SK-N-SH (cell line): ENCODE measurements around the gene CACNA2D3. TPM values are rescaled to one million over a fixed set of nuclear protein-coding genes. Genes with fewer than 3 reads are reported as not detected.

Experiments used
- CTCF ChIA-PET: fragments of 300-600, 350-600 bp; formaldehyde crosslinking; extraction: SDS; loops from one replicate; lab custom pipeline; 2021; lab: Yijun Ruan, JAX
- POLR2A ChIA-PET: fragments of 350-600 bp; sonication (Branson Sonifier 250); formaldehyde crosslinking; extraction: SDS; loops from one replicate; lab custom pipeline; 2020; ENCODE audit warnings: antibody characterized with exemption, inconsistent platforms; lab: Yijun Ruan, JAX
- DNase-seq: peaks from one replicate; pipeline ENCODE4 v3.0.0; 2012
- H2AFZ ChIP-seq: fragments of 200-600 bp; sonication (generic); 2 replicates; pipeline ENCODE4 v1.8.1; 2016; ENCODE audit warnings: antibody characterized with exemption, mild to moderate bottlenecking, low read depth
- H3F3A ChIP-seq: fragments of 200-600 bp; sonication (generic); replicated peaks from 2 replicates; pipeline ENCODE3; 2016; ENCODE audit warnings: antibody characterized with exemption, mild to moderate bottlenecking; ENCODE audit not compliant: insufficient read depth
- H3K27ac ChIP-seq, 2 experiments: fragments of 200-500 bp in 1 of 2; fragments of 200-600 bp in 1 of 2; sonication (Bioruptor generic) in 1 of 2; sonication (generic), shearing (Covaris generic) in 1 of 2; 2 replicates each; pipeline versions ENCODE4 v1.5.1 to v1.6.1; 2014 to 2016; ENCODE audit warnings: low read depth in 2 of 2, inconsistent platforms in 1 of 2, low read length in 1 of 2, mild to moderate bottlenecking in 1 of 2, mixed read lengths in 1 of 2
- H3K27me3 ChIP-seq: fragments of 200-600 bp; sonication (generic), shearing (Covaris generic); 2 replicates; pipeline ENCODE4 v1.6.1; 2016; ENCODE audit warnings: mixed run types; ENCODE audit not compliant: insufficient read depth
- H3K36me3 ChIP-seq, 2 experiments: fragments of 200-500 bp in 1 of 2; fragments of 200-600 bp in 1 of 2; sonication (Bioruptor generic) in 1 of 2; sonication (generic) in 1 of 2; replicated peaks in 1 of 2; 2 replicates each; pipeline versions ENCODE3 to v1.5.1; 2014 to 2016; ENCODE audit warnings: low read length in 1 of 2, mild to moderate bottlenecking in 1 of 2; ENCODE audit not compliant: insufficient read depth in 2 of 2, control insufficient read depth in 1 of 2
- H3K4me1 ChIP-seq, 2 experiments: fragments of 200-500 bp in 1 of 2; fragments of 200-600 bp in 1 of 2; sonication (Bioruptor generic) in 1 of 2; sonication (generic), shearing (Covaris generic) in 1 of 2; 2 replicates each; pipeline versions ENCODE4 v1.5.1 to v1.6.1; 2014 to 2016; ENCODE audit warnings: low read depth in 1 of 2, low read length in 1 of 2, mixed run types in 1 of 2; ENCODE audit not compliant: insufficient read depth in 2 of 2, control insufficient read depth in 1 of 2
- H3K4me2 ChIP-seq: fragments of 200-600 bp; sonication (generic), shearing (Covaris generic); 2 replicates; pipeline ENCODE4 v1.6.1; 2017; ENCODE audit warnings: mixed run types
- H3K4me3 ChIP-seq, 2 experiments: fragments of 200-500 bp in 1 of 2; fragments of 200-600 bp in 1 of 2; sonication (Bioruptor generic) in 1 of 2; sonication (generic), shearing (Covaris generic) in 1 of 2; 2 replicates each; pipeline versions ENCODE4 v1.5.1 to v1.8.1; 2014 to 2016; ENCODE audit warnings: low read depth in 2 of 2, inconsistent platforms in 1 of 2, low read length in 1 of 2, mild to moderate bottlenecking in 1 of 2, mixed read lengths in 1 of 2, moderate library complexity in 1 of 2
- H3K79me2 ChIP-seq: fragments of 200-600 bp; sonication (generic); 2 replicates; pipeline ENCODE4 v1.8.1; 2017; ENCODE audit warnings: mild to moderate bottlenecking; ENCODE audit not compliant: insufficient read depth
- H3K9ac ChIP-seq: fragments of 200-600 bp; sonication (generic); 2 replicates; pipeline ENCODE4 v1.6.1; 2017; ENCODE audit warnings: mixed run types
- H3K9me2 ChIP-seq: fragments of 200-600 bp; sonication (generic); 2 replicates; pipeline ENCODE4 v1.6.1; 2017; ENCODE audit warnings: mixed run types
- H3K9me3 ChIP-seq: fragments of 200-600 bp; sonication (generic); 2 replicates; pipeline ENCODE4 v1.6.1; 2017; ENCODE audit warnings: mixed run types, mild to moderate bottlenecking, moderate library complexity
- H4K20me1 ChIP-seq: fragments of 200-600 bp; sonication (generic); 2 replicates; pipeline ENCODE4 v1.6.1; 2017; ENCODE audit warnings: mild to moderate bottlenecking, mixed run types; ENCODE audit not compliant: insufficient read depth
- EP300 ChIP-seq, 2 experiments: IDR thresholded peaks; 2 replicates each; pipeline versions ENCODE4 v1.4.0 to v1.6.1; 2012; ENCODE audit warnings: borderline replicate concordance in 1 of 2, low read depth in 1 of 2, low read length in 1 of 2
- FOSL2 ChIP-seq: IDR thresholded peaks from 2 replicates; pipeline ENCODE4 v1.4.0; 2012; ENCODE audit warnings: low read depth, mild to moderate bottlenecking, moderate library complexity, borderline replicate concordance
- FOXJ3 ChIP-seq: sonication (generic); formaldehyde crosslinking; IDR thresholded peaks from 2 replicates; pipeline ENCODE4 v1.5.1; 2020; ENCODE audit warnings: mild to moderate bottlenecking, missing genetic modification reagents
- JUND ChIP-seq: IDR thresholded peaks from 2 replicates; pipeline ENCODE4 v1.4.0; 2012
- MEF2A ChIP-seq: IDR thresholded peaks from 2 replicates; pipeline ENCODE4 v1.4.0; 2012; ENCODE audit warnings: low read depth, borderline replicate concordance
- NFIC ChIP-seq: IDR thresholded peaks from 2 replicates; pipeline ENCODE4 v1.4.0; 2012; ENCODE audit warnings: borderline replicate concordance
- PBX3 ChIP-seq: IDR thresholded peaks from 2 replicates; pipeline ENCODE4; 2012
- RCOR1 ChIP-seq: fragments of 150-350 bp; IDR thresholded peaks from 2 replicates; pipeline ENCODE4 v1.6.1; 2017; ENCODE audit warnings: antibody characterized with exemption, low read length
- RXRA ChIP-seq: IDR thresholded peaks from 2 replicates; pipeline ENCODE4 v1.4.0; 2012; ENCODE audit warnings: low read depth, mild to moderate bottlenecking, borderline replicate concordance
- SIN3A ChIP-seq: IDR thresholded peaks from 2 replicates; pipeline ENCODE4 v1.6.1; 2012; ENCODE audit warnings: low read depth, mild to moderate bottlenecking, low read length, moderate library complexity, borderline replicate concordance
- TAF1 ChIP-seq: IDR thresholded peaks from 2 replicates; pipeline ENCODE4 v1.6.1; 2012; ENCODE audit warnings: low read depth, mild to moderate bottlenecking, low read length, moderate library complexity, borderline replicate concordance
- TCF12 ChIP-seq: IDR thresholded peaks from 2 replicates; pipeline ENCODE4 v1.4.0; 2012
- TEAD4 ChIP-seq: IDR thresholded peaks from 2 replicates; pipeline ENCODE4 v1.4.0; 2012; ENCODE audit warnings: mild to moderate bottlenecking, borderline replicate concordance; ENCODE audit not compliant: insufficient read depth
- USF1 ChIP-seq: IDR thresholded peaks from 2 replicates; pipeline ENCODE4 v1.4.0; 2012; ENCODE audit warnings: low read depth, borderline replicate concordance
- USF2 ChIP-seq: fragments of 150-350 bp; IDR thresholded peaks from 2 replicates; pipeline ENCODE4 v1.6.1; 2017; ENCODE audit warnings: antibody characterized with exemption, low read length, low read depth, borderline replicate concordance
- WGBS: methylation state at CpG from one replicate; pipeline ENCODE4 v1.1.6; 2017; ENCODE audit warnings: low lambda C conversion rate; 5-methylcytosine and 5-hydroxymethylcytosine counted together
- polyA plus RNA-seq, 3 experiments: library from polyadenylated mRNA; depleted of rRNA; stranded (reverse); fragments of >200 nt; gene quantifications; 2 replicates each; pipeline ENCODE4 v1.2.3, GENCODE V29; 2012

Gene CACNA2D3
- polyA plus RNA-seq, 1 of the 3 experiments (the other 2 are of a cell fraction): 0.15 TPM

- no peak overlapping the region for H3K9ac ChIP-seq
- H3K27me3 ChIP-seq: no peaks in the 10 kb centered on the region
- ChIA-PET POLR2A (no interaction called here), CTCF (no interaction called here)
- H4K20me1 ChIP-seq: no peaks in the 10 kb centered on the region
- TF ChIP-seq FOSL2: no peak
- H3K4me1 ChIP-seq: no peaks in the 10 kb centered on the region; a peak in 1 of 4 replicates
- H3K36me3 ChIP-seq: no peaks in the 10 kb centered on the region
- 40% methylated on average over 2 of the region's 2 CpGs for WGBS
- H3F3A ChIP-seq: no peaks in the 10 kb centered on the region
- H3K4me2 ChIP-seq: no peak overlapping the region
- DNase-seq: no peak
- H3K79me2 ChIP-seq: no peaks in the 10 kb centered on the region
- H3K4me3 ChIP-seq: no peak overlapping the region
- H3K9me2 ChIP-seq: no peaks in the 10 kb centered on the region
- no peaks in the 10 kb centered on the region for H3K9me3 ChIP-seq
- H2AFZ ChIP-seq: no peak overlapping the region
- no peak overlapping the region for H3K27ac ChIP-seq
Observed at GRCh38 chr3:54510506-54510905, 388.2 kb downstream of the CACNA2D3 start.

GRCh38 chr3:54511766-54512365, 389.5 kb downstream of the CACNA2D3 start:
- Histone ChIP-seq H3K4me2 (no peak overlapping the region), H3K9me2 (no peaks in the 10 kb centered on the region), H3K9ac (no peak overlapping the region), H3K4me1 (no peaks in the 10 kb centered on the region), H3K79me2 (no peaks in the 10 kb centered on the region), H4K20me1 (no peaks in the 10 kb centered on the region), H3K36me3 (no peaks in the 10 kb centered on the region), H3K27ac (no peak overlapping the region), H3F3A (no peaks in the 10 kb centered on the region), H3K9me3 (no peaks in the 10 kb centered on the region), H2AFZ (no peak overlapping the region), H3K4me3 (no peak overlapping the region), H3K27me3 (no peaks in the 10 kb centered on the region)
- 27% methylated on average over 4 of the region's 4 CpGs for WGBS
- ChIA-PET POLR2A (no interaction called here), CTCF (interaction anchor here (1.1 kb wide), 1 partner anchor 574 kb away, joined by 3 read pairs; no protein-coding TSS in a partner anchor)
- no peak for DNase-seq
- TF ChIP-seq PBX3 (no peak), RCOR1 (no peak), MEF2A (no peak), RXRA (no peak), TEAD4 (no peak), USF1 (no peak), TAF1 (no peak), JUND (no peak), TCF12 (no peak), SIN3A (no peak), EP300 (IDR thresholded peaks at IDR 0.05; ENCODE audit: borderline replicate concordance in 1 of 2, low read depth in 1 of 2, low read length in 1 of 2) (no peak), NFIC (no peak), FOSL2 (no peak), FOXJ3 (CRISPR knock-in tag) (no peak), USF2 (no peak)
